Esophagus muscularis mucosa (tissue), 4 donors: ENCODE results near the gene CYLD.

Experiments
- EP300 ChIP-seq: sonication (generic); formaldehyde crosslinking; IDR thresholded peaks from one replicate; pipeline ENCODE4 v1.6.1; 2017; ENCODE audit warnings: antibody characterized with exemption
- POLR2A ChIP-seq: fragments of 450-650 bp; IDR thresholded peaks from one replicate; pipeline ENCODE4 v1.6.1; 2017; ENCODE audit warnings: antibody characterized with exemption, moderate library complexity, mild to moderate bottlenecking, low read depth
- TF ChIP-seq, protein P1 (sequence below), 3 experiments: fragments of 200-600 bp in 2 of 3; fragments of 450-650 bp in 1 of 3; sonication (generic) in 2 of 3; IDR thresholded peaks; one replicate each; pipeline ENCODE4 v1.5.1; 2017 to 2019; ENCODE audit warnings: antibody characterized with exemption in 3 of 3, mild to moderate bottlenecking in 2 of 3, moderate library complexity in 1 of 3

- TF ChIP-seq, protein P1, sequence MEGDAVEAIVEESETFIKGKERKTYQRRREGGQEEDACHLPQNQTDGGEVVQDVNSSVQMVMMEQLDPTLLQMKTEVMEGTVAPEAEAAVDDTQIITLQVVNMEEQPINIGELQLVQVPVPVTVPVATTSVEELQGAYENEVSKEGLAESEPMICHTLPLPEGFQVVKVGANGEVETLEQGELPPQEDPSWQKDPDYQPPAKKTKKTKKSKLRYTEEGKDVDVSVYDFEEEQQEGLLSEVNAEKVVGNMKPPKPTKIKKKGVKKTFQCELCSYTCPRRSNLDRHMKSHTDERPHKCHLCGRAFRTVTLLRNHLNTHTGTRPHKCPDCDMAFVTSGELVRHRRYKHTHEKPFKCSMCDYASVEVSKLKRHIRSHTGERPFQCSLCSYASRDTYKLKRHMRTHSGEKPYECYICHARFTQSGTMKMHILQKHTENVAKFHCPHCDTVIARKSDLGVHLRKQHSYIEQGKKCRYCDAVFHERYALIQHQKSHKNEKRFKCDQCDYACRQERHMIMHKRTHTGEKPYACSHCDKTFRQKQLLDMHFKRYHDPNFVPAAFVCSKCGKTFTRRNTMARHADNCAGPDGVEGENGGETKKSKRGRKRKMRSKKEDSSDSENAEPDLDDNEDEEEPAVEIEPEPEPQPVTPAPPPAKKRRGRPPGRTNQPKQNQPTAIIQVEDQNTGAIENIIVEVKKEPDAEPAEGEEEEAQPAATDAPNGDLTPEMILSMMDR (IDR thresholded peaks at IDR 0.05), result no peak
- TF ChIP-seq EP300, result no peak
- TF ChIP-seq POLR2A, result no peak
These were observed 9.6 kb downstream of the CYLD start for GRCh38 chr16:50751528-50751927.
